Endometrial microvascular endothelial cells (primary cell): ENCODE data around the gene PLEKHG4B. TPM values are rescaled to one million over a fixed set of nuclear protein-coding genes. Genes with fewer than 3 reads are reported as not detected.

Experiments used
- in situ Hi-C: cut with HindIII; loops from 2 replicates; pipeline ENCODE4 v1.10.0; 2017; ENCODE audit warnings: low sequenced_read_pairs, low pct_unique_long_range_greater_than_20kb; ENCODE audit errors: inconsistent ontology term
- total RNA-seq: library from RNA; depleted of rRNA; stranded (reverse); fragments of >200 nt; gene quantifications from one replicate; pipeline ENCODE4 v1.2.3, GENCODE V29; 2015; ENCODE audit errors: inconsistent ontology term

Gene PLEKHG4B
- total RNA-seq, 1 donor from 2014 or later = 0.19 TPM

- in situ Hi-C loops = no loop called here
Observed at GRCh38 chr5:145585-146323, 53.8 kb downstream of the PLEKHG4B start.

- in situ Hi-C loops = no loop called here
Observed at GRCh38 chr5:147751-148150, 55.8 kb downstream of the PLEKHG4B start.

- in situ Hi-C loops = no loop called here
Observed at GRCh38 chr5:149745-150485, 57.9 kb downstream of the PLEKHG4B start.

- in situ Hi-C loops = no loop called here
Observed at GRCh38 chr5:150746-151145, 58.8 kb downstream of the PLEKHG4B start.

- in situ Hi-C loops = no loop called here
Observed at GRCh38 chr5:152077-152476, 60.1 kb downstream of the PLEKHG4B start.

GRCh38 chr5:153256-153655, 61.3 kb downstream of the PLEKHG4B start:
- in situ Hi-C loops = no loop called here

GRCh38 chr5:154236-154635, 62.3 kb downstream of the PLEKHG4B start:
- in situ Hi-C loops = no loop called here

GRCh38 chr5:154826-155225, 62.9 kb downstream of the PLEKHG4B start:
- in situ Hi-C loops = no loop called here

GRCh38 chr5:155651-156410, 63.9 kb downstream of the PLEKHG4B start:
- in situ Hi-C loops = no loop called here

- in situ Hi-C loops = no loop called here
Observed at GRCh38 chr5:156411-157072, 64.6 kb downstream of the PLEKHG4B start.

GRCh38 chr5:157126-157715, 65.3 kb downstream of the PLEKHG4B start:
- in situ Hi-C loops = no loop called here

- in situ Hi-C loops = no loop called here
Observed at GRCh38 chr5:157801-158200, 65.8 kb downstream of the PLEKHG4B start.

- in situ Hi-C loops = no loop called here
Observed at GRCh38 chr5:158807-159447, 67.0 kb downstream of the PLEKHG4B start.

- in situ Hi-C loops = no loop called here
Observed at GRCh38 chr5:159448-160172, 67.6 kb downstream of the PLEKHG4B start.

GRCh38 chr5:160173-160510, 68.2 kb downstream of the PLEKHG4B start:
- in situ Hi-C loops = no loop called here

GRCh38 chr5:160921-161802, 69.2 kb downstream of the PLEKHG4B start:
- in situ Hi-C loops = no loop called here

- in situ Hi-C loops = no loop called here
Observed at GRCh38 chr5:161803-162110, 69.8 kb downstream of the PLEKHG4B start.
